Stimulated activated CD4-positive, alpha-beta T cell treated with anti-CD3 and anti-CD28 coated beads, TNF-alpha, amount 100 ng/mL, for 24 hours (primary cell): ENCODE measurements around the gene GPM6B.
A peak's percentile ranks its signal among the peaks of the same experiment; 100 is the strongest.

ENCODE experiments used
- DNase-seq, 3 experiments: peaks; one replicate each; pipeline ENCODE4 v3.0.0-alpha.2; 2020; ENCODE audit warnings: low read depth in 3 of 3

The GPM6B gene

GRCh38 chrX:13724878-13725277, 92.0 kb downstream of the GPM6B start:
- DNase-seq: peak in 1 of 3 experiments; percentile 32

DNA sequence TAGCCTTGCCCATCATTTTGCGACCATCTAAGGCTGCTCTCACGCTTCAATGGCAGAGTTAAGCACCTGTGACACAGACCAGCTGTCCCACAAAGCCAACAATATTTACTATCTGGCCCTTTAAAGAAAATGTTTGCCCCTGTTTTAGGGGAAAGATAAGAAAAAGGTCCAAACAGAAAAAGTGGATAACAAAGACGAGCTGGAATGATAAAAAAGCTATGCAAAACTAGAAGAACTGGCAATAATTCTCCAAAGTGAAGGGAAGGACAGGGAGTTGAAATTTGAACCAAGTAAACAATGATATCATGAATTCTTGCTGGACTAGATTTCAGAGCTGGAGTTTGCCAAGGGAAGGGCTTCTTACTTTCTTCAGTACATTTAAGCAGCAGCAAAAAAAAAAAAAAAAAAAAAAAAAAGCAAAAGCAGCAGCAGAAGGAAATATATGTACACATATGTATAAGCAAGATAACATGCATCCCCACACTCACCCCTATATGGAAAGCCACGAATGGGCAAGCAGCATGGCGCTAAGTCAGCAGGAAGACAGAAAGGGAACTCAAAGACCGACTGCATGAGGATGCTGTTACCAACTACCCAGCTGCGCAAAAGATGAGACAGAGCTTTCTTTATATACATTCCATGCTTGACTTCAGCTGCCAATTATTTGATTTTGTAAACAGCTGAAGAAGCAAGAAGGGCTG, 94.9 kb downstream of the GPM6B start:
- DNase-seq: no peak

DNA sequence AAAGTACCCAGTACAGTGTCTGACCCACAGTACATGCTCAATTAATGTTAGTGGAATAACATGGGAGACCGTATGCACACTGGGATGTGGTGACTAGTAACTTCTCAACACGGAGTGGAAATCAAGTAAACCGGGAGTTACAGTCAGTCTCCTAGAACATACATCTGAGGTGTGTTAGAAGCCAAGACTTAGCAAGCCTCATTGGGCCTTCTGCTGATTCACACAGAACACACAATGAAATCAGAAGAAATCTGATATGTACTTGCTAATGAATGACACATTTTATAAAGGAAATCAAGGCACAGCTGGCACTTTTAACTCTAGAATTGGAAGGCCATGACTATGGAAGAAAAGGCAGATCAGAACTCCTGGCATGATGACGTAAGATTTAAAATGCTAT, 95.5 kb downstream of the GPM6B start:
- DNase-seq: no peak
